Heart left ventricle (tissue), 13 donors: ENCODE data around the gene METTL21C.

Source experiments
- POLR2A ChIP-seq, 2 donors: fragments of 450-650 bp; IDR thresholded peaks; one replicate each; pipeline ENCODE4 v1.6.1; 2017; ENCODE audit warnings: antibody characterized with exemption in 2 of 2, mild to moderate bottlenecking in 2 of 2, moderate library complexity in 2 of 2
- TF ChIP-seq, protein P1 (sequence below), 12 donors: fragments of 200-600 bp; sonication (generic) in 4 of 12; IDR thresholded peaks; one replicate each; pipeline versions ENCODE4 v1.5.0 to v1.8.0; 2018 to 2022; ENCODE audit warnings: antibody characterized with exemption in 12 of 12, mild to moderate bottlenecking in 5 of 12
- donor health status: ischemic (EF 13 %, LVEDD 7.1; RV severe dilation, severe dysfunction).
- donor health status: DM: no; HTN: yes; CAD: no.
- donor health status: DM: no; HTN: no; CAD: no.
- donor health status: ischemic (EF 25% LVEDD 6.9; RV normal size, moderate dysfunction).
- donor health status: ischemic (EF 25% LVEDD 5.7; RV mildly dilated, moderate dysfunction).
- donor health status: ischemic (EF 35%, LVEDD 5.7; RV mildly dilated, moderate dysfunction).
- donor health status: nonischemic (EF 11% LVEDD 7.7; RV severe dilation, severe dysfunction).
- donor health status: DM: yes; HTN: yes; CAD: no.
- donor health status: PGD.
- donor health status: ischemic (EF 29% LVEDD 5.4; RV normal size, mild dysfunction).
- donor health status: nonischemic (EF 23%, LVEDD 6.1; RV moderate dilation, normal function).

DNA sequence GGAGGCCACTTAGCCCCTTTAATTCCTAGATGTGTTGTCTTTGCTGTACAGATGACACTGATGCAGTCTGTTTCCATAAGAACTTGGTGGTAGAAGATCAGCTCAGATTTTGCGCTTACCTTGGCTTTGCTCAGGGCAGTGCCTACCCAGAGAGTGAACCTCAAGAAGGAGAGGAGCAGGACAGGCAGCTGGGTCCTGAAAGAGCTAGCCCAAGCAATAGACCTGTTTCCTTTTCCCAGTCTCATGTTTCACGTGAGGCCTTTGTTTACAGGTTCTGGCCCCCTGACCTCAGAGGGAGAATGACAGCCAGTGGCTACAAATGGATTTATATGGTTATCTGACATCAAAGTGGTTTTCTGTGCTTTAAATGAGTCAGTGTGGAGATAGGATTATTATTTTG is 40.1 kb downstream of the METTL21C start:
- TF ChIP-seq, protein P1, sequence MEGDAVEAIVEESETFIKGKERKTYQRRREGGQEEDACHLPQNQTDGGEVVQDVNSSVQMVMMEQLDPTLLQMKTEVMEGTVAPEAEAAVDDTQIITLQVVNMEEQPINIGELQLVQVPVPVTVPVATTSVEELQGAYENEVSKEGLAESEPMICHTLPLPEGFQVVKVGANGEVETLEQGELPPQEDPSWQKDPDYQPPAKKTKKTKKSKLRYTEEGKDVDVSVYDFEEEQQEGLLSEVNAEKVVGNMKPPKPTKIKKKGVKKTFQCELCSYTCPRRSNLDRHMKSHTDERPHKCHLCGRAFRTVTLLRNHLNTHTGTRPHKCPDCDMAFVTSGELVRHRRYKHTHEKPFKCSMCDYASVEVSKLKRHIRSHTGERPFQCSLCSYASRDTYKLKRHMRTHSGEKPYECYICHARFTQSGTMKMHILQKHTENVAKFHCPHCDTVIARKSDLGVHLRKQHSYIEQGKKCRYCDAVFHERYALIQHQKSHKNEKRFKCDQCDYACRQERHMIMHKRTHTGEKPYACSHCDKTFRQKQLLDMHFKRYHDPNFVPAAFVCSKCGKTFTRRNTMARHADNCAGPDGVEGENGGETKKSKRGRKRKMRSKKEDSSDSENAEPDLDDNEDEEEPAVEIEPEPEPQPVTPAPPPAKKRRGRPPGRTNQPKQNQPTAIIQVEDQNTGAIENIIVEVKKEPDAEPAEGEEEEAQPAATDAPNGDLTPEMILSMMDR (IDR thresholded peaks at IDR 0.05) = no peak
- no peak for TF ChIP-seq POLR2A (IDR thresholded peaks at IDR 0.05)
